ENCODE results near the gene ZBED1.

- TF ChIP-seq CTCF (IDR thresholded peaks at IDR 0.05) (no peak), ZFX (IDR thresholded peaks at IDR 0.05; ENCODE audit: borderline replicate concordance) (no peak)
Observed at GRCh38 chrX:2441466-2441865, 59.3 kb downstream of the ZBED1 start.
